ENCODE results near the gene RAD51B. TPM values are rescaled to one million over a fixed set of nuclear protein-coding genes. Genes with fewer than 3 reads are reported as not detected.
A peak's percentile ranks its signal among the peaks of the same experiment; 100 is the strongest.

RAD51B gene
- total RNA-seq, 1 experiment from 2014 or later = 20.0 TPM

- no peak for TF ChIP-seq SP1 (IDR thresholded peaks at IDR 0.05; ENCODE audit: low read depth)
Measured at GRCh38 chr14:68244262-68244980, 424.8 kb downstream of the RAD51B start (continued).

GRCh38 chr14:68245146-68246073, 425.8 kb downstream of the RAD51B start:
- no peaks in the 10 kb centered on the region for H3K79me2 ChIP-seq (ENCODE audit: insufficient read depth, low read length)
- H3K9me2 ChIP-seq (ENCODE audit: insufficient read depth) = no peaks in the 10 kb centered on the region
- no peak overlapping the region for H2AFZ ChIP-seq (ENCODE audit: low read depth, low read length, poor library complexity, severe bottlenecking)
- H3K27me3 ChIP-seq (ENCODE audit: insufficient read depth, low read length) = no peaks in the 10 kb centered on the region
- no peak overlapping the region for H3K4me3 ChIP-seq (replicated peaks in 1 of 2; ENCODE audit: low read depth in 1 of 2, low read length in 2 of 2)
- RAD21 ChIA-PET (ENCODE audit: low non-redundant PET in 1 of 2, low total read pairs in 2 of 2, uncharacterized antibody in 2 of 2, unreplicated experiment in 2 of 2) = interaction anchor here in 1 of 2 experiments (1.5 kb wide), 1 partner anchor 311 kb away, joined by 3 read pairs; no protein-coding TSS in a partner anchor
- CTCF ChIA-PET = interaction anchor here (1.1 to 2.4 kb wide), 4 partner anchors 311 to 599 kb away, joined by 3 to 12 read pairs (median 8); no protein-coding TSS in a partner anchor
- ATAC-seq = no peak
- BruUV-seq (replicated peaks) = no TSS peak
- TF ChIP-seq ATF3 (IDR thresholded peaks at IDR 0.05) (no peak), ZBTB33 (IDR thresholded peaks at IDR 0.05; ENCODE audit: extremely low read depth, insufficient replicate concordance, low read length) (no peak), JUND (IDR thresholded peaks at IDR 0.05) (no peak), REST (IDR thresholded peaks at IDR 0.05; ENCODE audit: low read depth) (no peak), EGR1 (IDR thresholded peaks at IDR 0.05; ENCODE audit: low read depth) (no peak)
- H3K9ac ChIP-seq (ENCODE audit: low read length) = no peak overlapping the region
- intact Hi-C loops (cut with micrococcal nuclease) = loop anchor here (5.0 kb wide), 4 partner anchors 103 to 352 kb away; no protein-coding TSS in a partner anchor
- H3K27ac ChIP-seq (ENCODE audit: low read depth, low read length) = peak overlapping the region; percentile 100
- DNase-seq (ENCODE audit: low read depth, low spot score) = no peak
- H3K9me3 ChIP-seq (ENCODE audit: control insufficient read depth in 1 of 2, insufficient read depth in 1 of 2, low read depth in 1 of 2, low read length in 2 of 2) = no peaks in the 10 kb centered on the region
- no peaks in the 10 kb centered on the region for H4K20me1 ChIP-seq (ENCODE audit: insufficient read depth)
- H3K4me1 ChIP-seq (ENCODE audit: control insufficient read depth in 1 of 2, insufficient read depth in 2 of 2, low read length in 2 of 2) = peaks cover 36 to 64% of the 10 kb centered on the region in 2 experiments
- POLR2A ChIA-PET = interaction anchor here (0.7 to 6.1 kb wide), 2 partner anchors 541 to 547 kb away, joined by 3 to 45 read pairs; partner anchors contain the start of gene ZFP36L1
- no peak overlapping the region for H3K4me2 ChIP-seq (ENCODE audit: low read length)
- no peaks in the 10 kb centered on the region for H3K36me3 ChIP-seq (ENCODE audit: control insufficient read depth in 1 of 2, insufficient read depth in 2 of 2, low read length in 2 of 2)

Measured in HCT116 (cell line).